GM20000 (cell line): ENCODE results near the gene MYH14.
"Not testable (repeated sequence)": the region's sequence is repeated elsewhere in the genome, so short reads cannot be mapped to it uniquely, and the experiment has no call there.

ENCODE experiments used
- DNase-seq: peaks from one replicate; pipeline ENCODE4 v3.0.0; 2012; ENCODE audit warnings: low spot score
- CTCF ChIP-seq: IDR thresholded peaks from 2 replicates; pipeline ENCODE4 v1.5.1; 2012; ENCODE audit warnings: mild to moderate bottlenecking, control low read depth; ENCODE audit errors: extremely low read depth, missing control alignments

The MYH14 gene

DNA sequence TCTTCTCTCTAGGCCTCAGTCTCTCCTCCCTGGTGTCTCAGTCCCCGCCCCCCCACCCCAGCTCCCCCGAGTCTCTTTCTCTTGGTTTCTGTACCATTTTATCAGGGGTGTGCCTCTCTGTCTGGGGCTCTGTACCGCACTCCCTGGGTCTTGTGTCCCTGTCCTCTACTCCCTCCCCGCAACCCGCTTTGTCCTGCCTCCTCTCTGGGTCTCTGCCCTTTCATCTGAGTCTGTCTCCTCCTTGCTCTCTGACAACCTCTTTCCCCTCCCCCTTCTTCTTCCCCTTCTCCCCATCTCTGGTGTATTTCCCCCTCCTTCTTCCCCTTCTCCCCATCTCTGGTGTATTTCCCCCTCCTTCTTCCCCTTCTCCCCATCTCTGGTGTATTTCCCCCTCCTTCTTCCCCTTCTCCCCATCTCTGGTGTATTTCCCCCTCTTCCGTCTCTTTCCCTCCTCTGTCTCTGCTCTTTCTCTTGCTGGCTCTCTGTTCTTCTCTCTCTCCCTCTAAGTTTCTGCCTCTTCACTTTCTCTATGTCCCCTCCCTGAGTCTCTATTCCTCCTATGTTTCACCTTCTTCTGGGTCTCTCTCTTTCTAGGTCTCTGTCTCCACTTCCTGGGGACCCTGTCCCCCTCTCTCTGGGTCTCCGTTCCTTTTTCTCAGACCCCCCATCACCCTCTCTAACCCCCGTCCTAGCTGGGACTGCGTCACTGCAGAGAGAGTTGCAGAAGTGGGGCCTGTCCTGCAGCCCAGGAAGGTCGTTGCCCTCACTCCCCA is 128.0 kb downstream of the MYH14 start:
- no peak for TF ChIP-seq CTCF
- peak; percentile 34 for DNase-seq

DNA sequence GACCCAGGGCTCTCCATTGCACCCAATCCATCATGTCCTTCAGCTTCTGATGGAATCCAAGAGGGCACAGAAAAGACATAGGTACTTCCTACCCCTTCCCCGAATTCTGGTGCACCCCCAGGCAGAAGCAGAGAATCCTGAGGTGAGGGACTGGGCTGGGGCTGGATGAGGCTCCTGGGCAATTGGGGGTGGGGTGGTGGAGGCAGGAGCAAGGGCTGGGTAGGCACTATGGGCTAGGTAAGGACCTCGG is 128.5 kb downstream of the MYH14 start:
- no peak for TF ChIP-seq CTCF
- no peak for DNase-seq

GRCh38 chr19:50332244-50333038 is 129.0 kb downstream of the MYH14 start:
- no peak for TF ChIP-seq CTCF
- peak; percentile 24 for DNase-seq

GRCh38 chr19:50333235-50333736 is 129.9 kb downstream of the MYH14 start:
- DNase-seq = peak; percentile 87
- TF ChIP-seq CTCF = no peak

DNA sequence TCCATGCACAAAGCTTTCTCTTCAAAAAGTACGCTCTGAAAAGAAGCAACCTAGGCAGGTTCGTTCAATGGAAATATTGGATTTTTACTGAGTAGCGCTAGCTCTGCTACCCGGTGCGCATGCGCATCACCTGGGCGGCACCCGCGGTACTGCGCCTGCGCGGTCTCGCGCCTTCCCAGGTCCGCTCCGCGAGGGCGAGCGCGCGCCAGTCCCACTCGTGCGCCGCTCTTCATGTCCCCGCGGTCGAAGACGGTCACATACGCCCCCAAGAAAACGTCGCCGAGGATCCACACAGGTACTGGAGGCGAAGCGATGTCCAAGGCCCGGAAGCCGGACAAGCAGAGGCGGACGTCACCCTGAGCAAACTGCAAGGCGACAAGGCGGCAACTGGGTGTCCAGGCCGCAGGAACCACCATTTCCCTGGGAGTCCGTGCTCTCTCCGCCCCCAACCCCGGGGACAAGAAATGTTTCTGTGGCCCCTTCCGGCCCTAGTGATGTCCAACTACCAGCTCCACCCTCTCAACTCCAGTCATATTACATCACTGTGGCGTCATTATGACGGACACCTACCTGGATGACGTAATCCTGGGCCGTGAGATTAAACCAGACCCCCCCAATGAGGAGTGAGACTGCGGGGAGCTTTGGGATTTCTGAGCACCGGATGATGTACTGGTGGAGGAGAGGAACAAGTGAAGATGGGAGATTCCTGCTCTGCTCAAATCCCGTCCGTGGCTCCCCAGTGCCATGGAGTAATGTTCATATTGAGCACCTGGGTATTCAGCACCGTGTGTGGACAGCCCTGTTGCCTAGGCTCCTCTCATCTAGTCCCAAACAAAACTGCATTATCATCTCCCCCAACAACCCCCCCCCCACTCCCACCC is 130.6 kb downstream of the MYH14 start:
- TF ChIP-seq CTCF = no peak
- peak; percentile 88 for DNase-seq

DNA sequence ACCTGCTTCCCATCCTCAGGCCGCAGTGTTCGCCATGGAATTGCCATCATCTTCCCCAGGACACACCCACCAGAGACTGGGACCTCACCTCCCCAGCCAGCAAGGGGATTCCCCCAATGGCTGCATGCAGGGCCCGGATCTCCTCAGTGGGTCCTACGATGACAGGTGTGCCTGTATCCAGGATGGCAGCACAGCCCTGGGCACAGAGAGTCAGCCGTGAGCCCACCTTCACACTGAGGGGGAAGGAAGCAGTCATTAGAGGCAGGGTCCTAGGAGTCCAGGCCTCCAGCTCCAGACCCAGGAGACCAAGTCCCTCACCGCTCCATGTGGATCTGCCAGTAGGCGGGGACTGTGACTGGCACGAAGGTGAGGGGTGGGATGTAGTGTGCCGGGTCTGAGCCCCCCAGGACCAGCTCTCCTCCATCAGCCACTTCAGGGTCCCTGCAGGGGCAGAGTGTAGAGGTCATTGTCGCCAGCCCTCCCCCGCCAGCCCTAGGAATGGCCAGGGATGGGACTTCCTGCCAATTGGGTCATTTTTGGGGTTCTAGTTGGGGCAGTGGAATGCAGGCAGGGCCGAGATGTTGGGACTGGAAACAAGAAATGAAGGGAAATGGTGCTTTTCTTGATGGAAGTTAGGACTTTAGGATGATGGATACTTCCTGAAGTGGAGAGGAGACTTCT is 131.5 kb downstream of the MYH14 start:
- DNase-seq = no peak

GRCh38 chr19:50337031-50337430 is 133.6 kb downstream of the MYH14 start:
- DNase-seq = not testable (repeated sequence)

More for the DNA sequence above, 131.5 kb downstream of the MYH14 start:
- TF ChIP-seq CTCF = no peak
